Activated CD8-positive, alpha-beta memory T cell treated with anti-CD3 and anti-CD28 coated beads for 48 hours (primary cell): Measurements from ENCODE around the gene ULK2.
A peak's percentile ranks its signal among the peaks of the same experiment; 100 is the strongest.
"Not testable (repeated sequence)": the region's sequence is repeated elsewhere in the genome, so short reads cannot be mapped to it uniquely, and the experiment has no call there.

Experiments
- DNase-seq, 3 experiments: peaks; one replicate each; pipeline ENCODE4 v3.0.0-alpha.2; 2020; ENCODE audit warnings: low read depth in 2 of 3, low spot score in 2 of 3

The ULK2 gene

GRCh38 chr17:19867079-19867328 lies 732 bp downstream of the ULK2 start:
- DNase-seq: peak in 2 of 3 experiments; percentile 18 to 20

GRCh38 chr17:19865021-19865420 lies 2.7 kb downstream of the ULK2 start:
- DNase-seq: no peak

- not testable (repeated sequence) for DNase-seq
Measured at GRCh38 chr17:19860647-19861177, 7.0 kb downstream of the ULK2 start.

- no peak for DNase-seq
Measured at GRCh38 chr17:19857640-19858039, 10.1 kb downstream of the ULK2 start.

DNA sequence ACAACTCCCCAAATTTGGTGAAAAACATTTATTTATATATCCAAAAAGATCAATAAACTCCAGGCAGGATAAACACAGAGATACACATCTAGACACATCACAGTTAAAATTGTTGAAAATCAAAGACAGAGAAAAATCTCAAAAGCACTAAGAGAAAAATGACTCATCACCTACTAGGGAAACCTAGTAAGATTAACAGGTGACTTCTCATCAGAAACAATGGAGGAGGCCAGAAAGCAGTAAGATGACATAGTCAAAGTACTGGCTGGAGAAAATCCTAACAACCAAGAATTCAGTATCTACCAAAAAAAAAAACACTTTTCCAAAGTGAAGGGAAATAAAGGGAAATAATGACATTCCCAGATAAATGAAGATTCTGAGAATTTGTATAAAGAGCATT lies 33.8 kb downstream of the ULK2 start:
- no peak for DNase-seq

GRCh38 chr17:19830061-19830460 lies 37.7 kb downstream of the ULK2 start:
- no peak for DNase-seq

DNA sequence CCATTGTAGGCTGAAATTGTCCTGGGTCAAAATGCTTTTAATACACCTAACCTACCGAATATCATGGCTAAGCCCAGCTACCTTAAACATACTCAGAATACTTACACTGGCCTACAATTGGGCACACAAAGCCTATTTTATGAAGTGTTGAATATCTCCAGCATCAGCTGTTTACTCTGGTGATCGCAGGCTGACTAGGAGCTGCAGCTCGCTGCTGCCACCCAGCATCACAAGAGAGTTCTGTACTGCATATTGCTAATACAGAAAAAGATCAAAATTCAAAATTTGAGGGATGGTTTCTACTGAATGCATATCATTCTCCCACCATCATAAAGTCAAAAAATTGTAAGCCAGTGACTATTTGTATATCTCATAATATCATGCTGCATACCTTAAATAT lies 55.3 kb downstream of the ULK2 start:
- no peak for DNase-seq

DNA sequence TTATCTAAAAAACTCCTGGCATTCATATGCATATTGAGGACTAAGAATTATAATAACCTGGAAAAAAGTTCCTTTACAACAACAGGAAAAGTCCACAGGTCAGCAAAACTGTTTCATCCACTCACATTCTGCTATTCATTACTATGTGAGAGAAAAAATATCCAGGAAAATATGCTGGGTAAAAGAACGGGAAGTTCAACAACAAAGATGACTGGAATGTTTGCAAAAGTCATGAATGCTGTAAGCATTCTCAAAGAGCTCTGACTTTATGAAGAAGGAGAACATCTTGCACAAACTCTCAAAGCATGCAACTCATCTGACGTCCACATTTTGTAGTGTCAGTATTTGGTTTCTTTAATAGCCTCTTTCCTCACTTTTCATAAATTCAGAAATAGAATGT lies 62.7 kb downstream of the ULK2 start:
- DNase-seq: no peak

DNA sequence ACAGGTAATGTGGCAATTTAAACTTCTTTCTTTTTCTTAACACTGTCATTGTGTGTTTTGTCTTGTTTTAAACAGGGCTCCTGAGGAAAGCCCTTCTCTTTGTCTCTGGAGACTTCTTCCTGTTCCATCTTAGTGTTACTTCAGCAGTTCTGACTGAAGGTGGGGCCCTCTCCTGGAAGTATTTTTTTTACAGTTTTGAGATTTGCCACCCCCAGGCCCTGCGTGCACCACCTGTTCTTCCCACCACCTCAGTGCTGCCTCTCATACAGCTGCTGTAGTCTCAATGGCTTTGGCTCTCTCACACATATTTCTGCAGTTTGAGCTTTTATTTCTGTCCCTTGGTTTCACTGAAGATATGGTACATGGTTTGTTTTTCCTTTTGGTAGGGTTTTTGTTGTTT lies 67.2 kb downstream of the ULK2 start:
- no peak for DNase-seq

- DNase-seq: no peak
Measured at GRCh38 chr17:19799796-19800195, 67.9 kb downstream of the ULK2 start.

DNA sequence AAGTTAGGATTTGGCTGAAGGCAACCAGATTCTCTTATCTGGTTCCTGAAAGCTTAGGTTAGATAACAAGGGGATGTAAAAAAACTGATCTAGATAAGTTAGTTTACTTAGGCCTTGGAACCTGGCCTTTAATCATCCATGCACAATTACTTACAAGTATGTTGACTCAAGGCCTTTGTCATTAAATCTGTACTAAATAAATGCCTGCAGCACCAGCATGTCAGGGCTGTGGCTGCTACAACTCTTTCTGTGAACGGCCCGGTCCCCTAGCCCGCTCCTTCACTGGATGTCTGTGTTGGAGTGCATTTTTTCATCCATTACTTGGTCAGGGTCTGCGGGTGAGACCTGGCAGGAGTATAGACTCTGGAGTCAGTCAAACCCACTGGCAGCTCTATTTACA lies 71.3 kb downstream of the ULK2 start:
- DNase-seq: no peak

DNA sequence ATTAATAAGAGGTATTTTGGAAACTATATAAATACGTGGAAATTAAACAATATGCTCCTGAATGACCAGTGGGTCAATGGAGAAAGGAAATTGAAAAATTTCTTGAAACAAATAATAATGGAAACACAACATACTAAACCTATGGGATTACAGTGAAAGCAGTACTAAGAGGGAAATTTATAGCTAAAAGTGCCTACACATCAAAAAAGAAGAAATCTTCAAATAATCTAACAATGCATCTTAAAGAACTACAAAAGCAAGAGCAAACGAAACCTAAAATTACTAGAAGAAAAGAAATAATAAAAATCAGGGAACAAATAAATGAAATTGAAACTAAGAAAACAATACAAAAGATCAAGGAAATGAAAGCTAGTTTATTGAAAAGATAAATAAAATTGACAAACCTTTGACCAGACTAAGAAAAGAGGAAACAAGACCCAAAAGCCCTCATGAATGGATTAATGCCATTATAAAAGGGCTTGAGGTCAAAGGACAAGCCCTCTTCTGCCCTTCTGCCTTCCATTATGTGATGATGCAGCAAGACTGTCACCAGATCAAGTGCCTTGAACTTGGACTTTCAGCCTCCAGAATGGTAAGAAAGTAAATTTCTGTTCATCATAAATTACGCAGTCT lies 75.7 kb downstream of the ULK2 start:
- DNase-seq: no peak

DNA sequence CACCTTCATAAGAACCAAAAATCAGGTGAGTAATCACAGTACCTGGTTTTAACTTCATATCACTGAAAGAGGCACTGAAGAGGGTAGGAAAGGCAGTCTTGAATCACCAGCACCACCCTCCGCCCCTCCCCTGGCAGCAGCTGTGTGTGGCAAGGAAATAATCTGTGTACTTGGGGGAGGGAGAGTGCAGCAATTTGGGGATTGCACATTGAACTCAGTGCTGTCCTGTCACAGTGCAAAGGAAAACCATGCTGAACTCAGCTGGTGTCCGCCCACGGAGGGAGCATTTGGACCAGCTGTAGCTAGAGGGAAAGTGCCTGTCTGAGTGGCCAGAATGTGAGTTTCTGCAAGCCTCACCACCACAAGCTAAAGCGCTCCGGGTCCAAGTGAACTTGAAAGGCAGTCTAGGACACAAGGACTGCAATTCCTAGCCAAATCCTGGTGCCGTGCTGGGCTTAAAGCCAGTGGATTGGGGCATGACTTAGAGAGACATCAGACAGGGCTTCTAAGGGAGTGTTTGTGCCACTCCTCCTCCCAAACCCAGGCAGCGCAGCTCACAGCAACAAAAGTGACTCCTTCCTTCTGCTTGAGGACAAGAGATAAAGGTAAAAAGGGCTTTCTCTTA lies 79.9 kb downstream of the ULK2 start:
- no peak for DNase-seq

DNA sequence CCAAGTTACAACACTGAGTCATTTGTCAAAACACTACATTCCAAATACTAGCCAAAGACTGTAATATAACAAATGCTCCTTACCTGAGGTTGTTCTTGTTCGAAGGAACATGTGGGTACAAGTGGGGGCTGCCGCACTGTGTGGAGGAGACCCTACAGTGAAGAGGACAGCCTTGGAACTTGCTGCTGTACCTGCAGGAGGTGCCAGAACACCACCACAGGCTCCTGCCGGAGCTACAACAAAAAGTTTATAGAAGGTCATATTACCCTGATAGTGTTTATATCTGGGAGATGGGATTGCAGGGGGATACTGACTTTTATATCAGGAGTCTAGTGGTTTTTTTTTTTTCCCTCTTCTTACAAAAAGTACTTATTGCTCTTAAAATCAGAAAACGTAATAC lies 81.9 kb downstream of the ULK2 start:
- DNase-seq: no peak

- DNase-seq: no peak
Measured at GRCh38 chr17:19781488-19782458, 86.0 kb downstream of the ULK2 start.

DNA sequence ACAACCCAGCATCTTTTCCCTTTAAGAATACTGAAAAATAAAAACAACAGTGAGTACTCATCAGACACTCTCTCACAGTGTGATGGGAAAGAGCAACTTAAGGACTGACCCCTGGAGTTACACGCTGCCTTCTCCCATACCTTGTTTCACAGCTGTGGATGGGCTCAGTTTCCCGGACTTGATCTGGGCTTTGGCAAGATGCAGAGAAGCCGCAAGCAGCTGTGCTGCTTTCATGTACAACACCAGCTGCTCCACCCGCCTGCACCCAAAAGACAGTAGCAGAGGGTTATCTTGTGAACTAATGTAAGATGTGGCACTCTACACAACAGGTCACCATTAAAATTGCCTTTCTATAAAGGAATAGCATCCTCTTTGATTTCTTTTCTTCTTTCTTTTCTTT lies 86.9 kb downstream of the ULK2 start:
- no peak for DNase-seq

- DNase-seq: no peak
Measured at GRCh38 chr17:19773534-19773933, 94.2 kb downstream of the ULK2 start.

GRCh38 chr17:19771971-19772630 lies 95.6 kb downstream of the ULK2 start:
- DNase-seq: no peak

GRCh38 chr17:19770985-19771735 lies 96.6 kb downstream of the ULK2 start:
- DNase-seq: no peak

DNA sequence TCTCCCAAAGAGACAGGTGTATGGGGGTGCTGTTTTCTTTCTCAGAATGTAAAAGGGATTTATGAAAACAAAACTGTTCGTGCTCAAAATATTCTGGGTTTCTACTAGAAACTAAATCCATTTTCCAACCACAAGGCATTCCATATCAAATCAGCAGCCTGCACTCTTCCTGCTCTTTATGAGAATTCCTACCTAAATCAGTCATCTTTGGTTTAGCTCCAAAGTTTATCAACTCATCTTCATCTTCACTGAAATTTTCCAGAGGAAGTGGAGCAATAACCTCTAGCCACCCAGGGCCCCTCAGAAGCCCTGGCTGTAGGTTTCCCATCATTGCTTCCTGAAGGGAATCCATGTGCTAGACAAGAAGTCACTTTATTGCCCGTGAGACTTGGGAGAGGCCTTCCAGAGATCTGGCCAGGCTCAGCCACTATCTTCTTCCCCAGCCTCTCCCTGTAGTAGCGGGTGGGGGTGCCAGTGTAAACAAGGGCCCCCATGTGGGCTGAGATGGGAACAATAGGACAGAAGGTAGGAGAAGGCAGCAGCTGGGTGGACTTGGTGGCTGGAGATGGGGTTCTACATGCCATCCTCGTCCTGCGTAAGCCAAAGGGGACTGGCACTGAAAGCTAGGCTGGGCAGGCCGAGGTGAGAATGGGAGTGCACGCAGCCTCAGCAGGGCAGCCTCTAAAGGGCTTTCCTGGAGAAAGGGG lies 97.6 kb downstream of the ULK2 start:
- no peak for DNase-seq
